Measurements from ENCODE around the gene PLEKHG3. TPM values are rescaled to one million over a fixed set of nuclear protein-coding genes. Genes with fewer than 3 reads are reported as not detected.

Gene PLEKHG3
- total and polyA plus RNA-seq, 10 of the 15 experiments (the other 5 are each of a cell fraction or from before 2014, with no cell fraction given) = 0.03 to 0.73 (median 0.07) TPM; not detected in 5

DNA sequence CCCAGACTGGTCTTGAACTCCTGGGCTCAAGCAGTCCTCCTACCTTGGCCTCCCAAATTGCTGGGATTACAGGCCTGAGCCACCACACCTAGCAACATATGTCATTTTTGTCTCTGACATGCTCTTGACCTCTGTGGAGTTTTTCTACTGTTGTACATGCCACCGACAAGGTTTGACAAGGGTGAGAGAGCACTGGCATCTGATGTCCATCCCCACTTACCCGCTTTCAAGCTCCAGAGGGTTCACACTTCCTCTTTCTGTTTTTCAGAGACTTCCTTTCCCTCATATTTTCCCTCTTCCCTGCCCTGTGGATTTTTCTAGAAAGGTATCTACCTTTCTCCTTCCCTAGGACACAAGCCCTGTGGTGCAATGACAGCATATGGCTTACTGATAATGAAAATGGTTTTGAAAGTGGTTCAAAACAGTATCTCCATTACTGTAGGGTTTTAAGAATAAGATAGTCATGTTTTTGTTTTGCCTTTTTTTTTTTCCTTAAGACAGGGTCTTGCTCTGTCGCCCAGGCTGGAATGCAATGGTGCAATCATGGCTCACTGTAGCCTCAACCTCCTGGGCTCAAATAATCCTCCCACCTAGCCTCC is 27.7 kb upstream of the PLEKHG3 start:
- H2AFZ ChIP-seq (ENCODE audit: control insufficient read depth, low read depth, low read length) = no peak overlapping the region
- no peaks in the 10 kb centered on the region; the same call in 2 of the 3 replicates for H3K9me3 ChIP-seq (replicated peaks; ENCODE audit: control insufficient read depth, insufficient read depth, low read length)
- in situ Hi-C loops (cut with MboI) = no loop called here
- ChIA-PET SMC1A (ENCODE audit: uncharacterized antibody, unreplicated experiment) (interaction anchor here (0.7 to 1.6 kb wide), 2 partner anchors 13 to 82 kb away, joined by 3 to 4 read pairs; no protein-coding TSS in a partner anchor), CTCF (interaction anchor here (1.6 to 9.8 kb wide), 2 partner anchors 85 to 90 kb away, joined by 3 to 69 read pairs; no protein-coding TSS in a partner anchor), POLR2A (interaction anchor here (0.6 to 1.1 kb wide), 3 partner anchors 14 to 123 kb away, joined by 4 read pairs; no protein-coding TSS in a partner anchor), RAD21 (ENCODE audit: unreplicated experiment) (no interaction called here)
- 5% methylated on average over 3 of the region's 3 CpGs for WGBS (ENCODE audit: insufficient coverage, insufficient replicate concordance, low lambda C conversion rate, missing lambda C conversion rate)
- H4K20me1 ChIP-seq (ENCODE audit: control insufficient read depth, insufficient read depth) = no peaks in the 10 kb centered on the region
- no peak overlapping the region for H3K4me2 ChIP-seq (ENCODE audit: control insufficient read depth, insufficient read depth)
- no peak overlapping the region for H3K9ac ChIP-seq (ENCODE audit: control insufficient read depth, insufficient read depth, low read length)
- no peaks in the 10 kb centered on the region for H3K79me2 ChIP-seq (ENCODE audit: control insufficient read depth, insufficient read depth, low read length)
- ATAC-seq (peak; percentile 60), DNase-seq (ENCODE audit: low read depth, low spot score) (no peak), FAIRE-seq (peak; percentile 13)
- intact Hi-C loops (cut with micrococcal nuclease; ENCODE audit: unreplicated experiment) = loop anchor here (10.0 kb wide), 1 partner anchor 308 kb away; the partner anchor contains the start of gene FNTB
- no TSS peak for BruUV-seq (replicated peaks)
- H3K27ac ChIP-seq (ENCODE audit: control insufficient read depth, insufficient read depth) = no peak overlapping the region
- no peaks in the 10 kb centered on the region for H3K36me3 ChIP-seq (ENCODE audit: control insufficient read depth in 2 of 2, insufficient read depth in 2 of 2, low read length in 1 of 2)
- no peak overlapping the region for H3K4me3 ChIP-seq
- peaks cover 6% of the 10 kb centered on the region for H3K4me1 ChIP-seq (ENCODE audit: control insufficient read depth, insufficient read depth, low read length)
- no peaks in the 10 kb centered on the region for H3K27me3 ChIP-seq (replicated peaks in 1 of 2; ENCODE audit: control insufficient read depth in 2 of 2, insufficient read depth in 2 of 2, low read length in 1 of 2)
- TF ChIP-seq SPI1 (IDR thresholded peaks at IDR 0.05; ENCODE audit: borderline replicate concordance, insufficient read depth, low read depth, low read length) (peak; percentile 77; the same call in 1 of the 2 replicates), POLR2AphosphoS5 (IDR thresholded peaks at IDR 0.05; ENCODE audit: low read length) (no peak), NBN (IDR thresholded peaks at IDR 0.05) (0 out of 2 replicates have a peak, but pooled peaks have one; percentile 18), MTA2 (IDR thresholded peaks at IDR 0.05; ENCODE audit: low read depth) (peak; percentile 43; the same call in 1 of the 2 replicates), FOS (IDR thresholded peaks at IDR 0.05; ENCODE audit: borderline replicate concordance, extremely low read depth, insufficient read length) (no peak), DPF2 (IDR thresholded peaks at IDR 0.05) (0 out of 2 replicates have a peak, but pooled peaks have one; percentile 35), EED (IDR thresholded peaks at IDR 0.05; ENCODE audit: low read depth) (peak; percentile 58; the same call in 1 of the 2 replicates)
- TF ChIP-seq, protein P1, sequence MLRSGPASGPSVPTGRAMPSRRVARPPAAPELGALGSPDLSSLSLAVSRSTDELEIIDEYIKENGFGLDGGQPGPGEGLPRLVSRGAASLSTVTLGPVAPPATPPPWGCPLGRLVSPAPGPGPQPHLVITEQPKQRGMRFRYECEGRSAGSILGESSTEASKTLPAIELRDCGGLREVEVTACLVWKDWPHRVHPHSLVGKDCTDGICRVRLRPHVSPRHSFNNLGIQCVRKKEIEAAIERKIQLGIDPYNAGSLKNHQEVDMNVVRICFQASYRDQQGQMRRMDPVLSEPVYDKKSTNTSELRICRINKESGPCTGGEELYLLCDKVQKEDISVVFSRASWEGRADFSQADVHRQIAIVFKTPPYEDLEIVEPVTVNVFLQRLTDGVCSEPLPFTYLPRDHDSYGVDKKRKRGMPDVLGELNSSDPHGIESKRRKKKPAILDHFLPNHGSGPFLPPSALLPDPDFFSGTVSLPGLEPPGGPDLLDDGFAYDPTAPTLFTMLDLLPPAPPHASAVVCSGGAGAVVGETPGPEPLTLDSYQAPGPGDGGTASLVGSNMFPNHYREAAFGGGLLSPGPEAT (IDR thresholded peaks at IDR 0.05; ENCODE audit: low read depth) = peak; percentile 43; the same call in 1 of the 2 replicates
- TF ChIP-seq, protein P2, sequence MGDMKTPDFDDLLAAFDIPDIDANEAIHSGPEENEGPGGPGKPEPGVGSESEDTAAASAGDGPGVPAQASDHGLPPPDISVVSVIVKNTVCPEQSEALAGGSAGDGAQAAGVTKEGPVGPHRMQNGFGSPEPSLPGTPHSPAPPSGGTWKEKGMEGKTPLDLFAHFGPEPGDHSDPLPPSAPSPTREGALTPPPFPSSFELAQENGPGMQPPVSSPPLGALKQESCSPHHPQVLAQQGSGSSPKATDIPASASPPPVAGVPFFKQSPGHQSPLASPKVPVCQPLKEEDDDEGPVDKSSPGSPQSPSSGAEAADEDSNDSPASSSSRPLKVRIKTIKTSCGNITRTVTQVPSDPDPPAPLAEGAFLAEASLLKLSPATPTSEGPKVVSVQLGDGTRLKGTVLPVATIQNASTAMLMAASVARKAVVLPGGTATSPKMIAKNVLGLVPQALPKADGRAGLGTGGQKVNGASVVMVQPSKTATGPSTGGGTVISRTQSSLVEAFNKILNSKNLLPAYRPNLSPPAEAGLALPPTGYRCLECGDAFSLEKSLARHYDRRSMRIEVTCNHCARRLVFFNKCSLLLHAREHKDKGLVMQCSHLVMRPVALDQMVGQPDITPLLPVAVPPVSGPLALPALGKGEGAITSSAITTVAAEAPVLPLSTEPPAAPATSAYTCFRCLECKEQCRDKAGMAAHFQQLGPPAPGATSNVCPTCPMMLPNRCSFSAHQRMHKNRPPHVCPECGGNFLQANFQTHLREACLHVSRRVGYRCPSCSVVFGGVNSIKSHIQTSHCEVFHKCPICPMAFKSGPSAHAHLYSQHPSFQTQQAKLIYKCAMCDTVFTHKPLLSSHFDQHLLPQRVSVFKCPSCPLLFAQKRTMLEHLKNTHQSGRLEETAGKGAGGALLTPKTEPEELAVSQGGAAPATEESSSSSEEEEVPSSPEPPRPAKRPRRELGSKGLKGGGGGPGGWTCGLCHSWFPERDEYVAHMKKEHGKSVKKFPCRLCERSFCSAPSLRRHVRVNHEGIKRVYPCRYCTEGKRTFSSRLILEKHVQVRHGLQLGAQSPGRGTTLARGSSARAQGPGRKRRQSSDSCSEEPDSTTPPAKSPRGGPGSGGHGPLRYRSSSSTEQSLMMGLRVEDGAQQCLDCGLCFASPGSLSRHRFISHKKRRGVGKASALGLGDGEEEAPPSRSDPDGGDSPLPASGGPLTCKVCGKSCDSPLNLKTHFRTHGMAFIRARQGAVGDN (IDR thresholded peaks at IDR 0.05) = peak; percentile 36; the same call in 1 of the 2 replicates
- TF ChIP-seq, protein P3, sequence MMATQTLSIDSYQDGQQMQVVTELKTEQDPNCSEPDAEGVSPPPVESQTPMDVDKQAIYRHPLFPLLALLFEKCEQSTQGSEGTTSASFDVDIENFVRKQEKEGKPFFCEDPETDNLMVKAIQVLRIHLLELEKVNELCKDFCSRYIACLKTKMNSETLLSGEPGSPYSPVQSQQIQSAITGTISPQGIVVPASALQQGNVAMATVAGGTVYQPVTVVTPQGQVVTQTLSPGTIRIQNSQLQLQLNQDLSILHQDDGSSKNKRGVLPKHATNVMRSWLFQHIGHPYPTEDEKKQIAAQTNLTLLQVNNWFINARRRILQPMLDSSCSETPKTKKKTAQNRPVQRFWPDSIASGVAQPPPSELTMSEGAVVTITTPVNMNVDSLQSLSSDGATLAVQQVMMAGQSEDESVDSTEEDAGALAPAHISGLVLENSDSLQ (IDR thresholded peaks at IDR 0.05) = 0 out of 2 replicates have a peak, but pooled peaks have one; percentile 12
- TF ChIP-seq, protein P4, sequence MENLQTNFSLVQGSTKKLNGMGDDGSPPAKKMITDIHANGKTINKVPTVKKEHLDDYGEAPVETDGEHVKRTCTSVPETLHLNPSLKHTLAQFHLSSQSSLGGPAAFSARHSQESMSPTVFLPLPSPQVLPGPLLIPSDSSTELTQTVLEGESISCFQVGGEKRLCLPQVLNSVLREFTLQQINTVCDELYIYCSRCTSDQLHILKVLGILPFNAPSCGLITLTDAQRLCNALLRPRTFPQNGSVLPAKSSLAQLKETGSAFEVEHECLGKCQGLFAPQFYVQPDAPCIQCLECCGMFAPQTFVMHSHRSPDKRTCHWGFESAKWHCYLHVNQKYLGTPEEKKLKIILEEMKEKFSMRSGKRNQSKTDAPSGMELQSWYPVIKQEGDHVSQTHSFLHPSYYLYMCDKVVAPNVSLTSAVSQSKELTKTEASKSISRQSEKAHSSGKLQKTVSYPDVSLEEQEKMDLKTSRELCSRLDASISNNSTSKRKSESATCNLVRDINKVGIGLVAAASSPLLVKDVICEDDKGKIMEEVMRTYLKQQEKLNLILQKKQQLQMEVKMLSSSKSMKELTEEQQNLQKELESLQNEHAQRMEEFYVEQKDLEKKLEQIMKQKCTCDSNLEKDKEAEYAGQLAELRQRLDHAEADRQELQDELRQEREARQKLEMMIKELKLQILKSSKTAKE (IDR thresholded peaks at IDR 0.05; ENCODE audit: low read depth, poor library complexity, severe bottlenecking) = no peak
